ENCODE measurements around the gene SNX22.

DNA sequence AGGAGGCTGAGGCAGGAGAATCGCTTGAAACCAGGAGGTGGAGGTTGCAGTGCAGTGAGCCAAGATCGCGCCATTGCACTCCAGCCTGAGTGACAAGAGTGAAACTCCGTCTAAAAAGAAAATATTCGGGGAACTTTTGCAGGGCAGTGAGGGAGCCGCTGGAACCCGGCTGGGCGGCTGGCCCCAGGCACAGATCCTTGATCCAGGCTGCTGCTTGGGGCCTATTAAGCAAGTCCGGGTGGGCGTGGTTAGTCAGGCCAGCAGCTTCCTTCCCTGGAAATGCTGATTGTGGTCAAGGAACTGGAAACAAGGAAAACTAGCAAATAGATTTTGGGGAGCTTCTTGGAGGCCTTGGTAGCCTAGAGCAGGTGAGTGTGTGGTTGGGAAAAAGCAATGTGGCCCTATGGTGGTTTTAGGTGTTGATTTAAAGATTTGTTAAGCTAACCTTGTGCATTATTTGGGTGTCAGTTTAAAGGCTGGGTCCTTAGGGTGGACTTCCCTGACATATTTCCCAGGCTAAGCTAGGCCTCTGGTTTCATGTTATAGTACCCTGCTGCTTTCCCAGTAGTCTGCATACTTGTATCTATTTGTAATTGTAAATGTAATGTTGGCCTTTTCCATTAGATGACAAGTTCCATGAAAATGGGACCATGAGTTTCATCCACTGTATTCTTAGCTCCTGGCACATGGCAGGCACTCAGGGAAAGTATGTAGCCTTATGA is 17.7 kb upstream of the SNX22 start:
- TF ChIP-seq, protein P1, sequence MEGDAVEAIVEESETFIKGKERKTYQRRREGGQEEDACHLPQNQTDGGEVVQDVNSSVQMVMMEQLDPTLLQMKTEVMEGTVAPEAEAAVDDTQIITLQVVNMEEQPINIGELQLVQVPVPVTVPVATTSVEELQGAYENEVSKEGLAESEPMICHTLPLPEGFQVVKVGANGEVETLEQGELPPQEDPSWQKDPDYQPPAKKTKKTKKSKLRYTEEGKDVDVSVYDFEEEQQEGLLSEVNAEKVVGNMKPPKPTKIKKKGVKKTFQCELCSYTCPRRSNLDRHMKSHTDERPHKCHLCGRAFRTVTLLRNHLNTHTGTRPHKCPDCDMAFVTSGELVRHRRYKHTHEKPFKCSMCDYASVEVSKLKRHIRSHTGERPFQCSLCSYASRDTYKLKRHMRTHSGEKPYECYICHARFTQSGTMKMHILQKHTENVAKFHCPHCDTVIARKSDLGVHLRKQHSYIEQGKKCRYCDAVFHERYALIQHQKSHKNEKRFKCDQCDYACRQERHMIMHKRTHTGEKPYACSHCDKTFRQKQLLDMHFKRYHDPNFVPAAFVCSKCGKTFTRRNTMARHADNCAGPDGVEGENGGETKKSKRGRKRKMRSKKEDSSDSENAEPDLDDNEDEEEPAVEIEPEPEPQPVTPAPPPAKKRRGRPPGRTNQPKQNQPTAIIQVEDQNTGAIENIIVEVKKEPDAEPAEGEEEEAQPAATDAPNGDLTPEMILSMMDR (IDR thresholded peaks at IDR 0.05): no peak
- TF ChIP-seq POLR2A (IDR thresholded peaks at IDR 0.05): no peak

All from right lobe of liver (tissue), 4 donors.